ENCODE measurements around the gene DENND6A.

DNA sequence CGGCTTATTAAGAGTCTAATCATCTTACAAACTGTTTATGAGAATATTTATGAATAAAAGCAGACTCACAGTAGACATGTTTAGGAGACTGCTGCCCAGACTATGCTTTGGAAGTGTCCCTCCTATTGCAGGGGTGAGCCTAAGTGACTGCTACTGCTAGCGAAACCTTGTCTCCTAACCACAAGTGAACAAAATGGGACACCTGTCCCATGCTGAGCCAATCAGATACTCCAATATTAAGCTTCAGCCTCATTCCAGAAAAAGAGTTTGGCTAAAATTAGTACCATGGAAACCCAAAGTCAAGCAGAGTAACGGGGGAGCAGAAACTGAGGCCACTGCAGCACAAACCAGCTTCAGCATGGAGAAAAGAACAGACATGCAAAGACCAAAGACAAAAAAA is 4.6 kb downstream of the DENND6A start:
- TF ChIP-seq, protein P1, sequence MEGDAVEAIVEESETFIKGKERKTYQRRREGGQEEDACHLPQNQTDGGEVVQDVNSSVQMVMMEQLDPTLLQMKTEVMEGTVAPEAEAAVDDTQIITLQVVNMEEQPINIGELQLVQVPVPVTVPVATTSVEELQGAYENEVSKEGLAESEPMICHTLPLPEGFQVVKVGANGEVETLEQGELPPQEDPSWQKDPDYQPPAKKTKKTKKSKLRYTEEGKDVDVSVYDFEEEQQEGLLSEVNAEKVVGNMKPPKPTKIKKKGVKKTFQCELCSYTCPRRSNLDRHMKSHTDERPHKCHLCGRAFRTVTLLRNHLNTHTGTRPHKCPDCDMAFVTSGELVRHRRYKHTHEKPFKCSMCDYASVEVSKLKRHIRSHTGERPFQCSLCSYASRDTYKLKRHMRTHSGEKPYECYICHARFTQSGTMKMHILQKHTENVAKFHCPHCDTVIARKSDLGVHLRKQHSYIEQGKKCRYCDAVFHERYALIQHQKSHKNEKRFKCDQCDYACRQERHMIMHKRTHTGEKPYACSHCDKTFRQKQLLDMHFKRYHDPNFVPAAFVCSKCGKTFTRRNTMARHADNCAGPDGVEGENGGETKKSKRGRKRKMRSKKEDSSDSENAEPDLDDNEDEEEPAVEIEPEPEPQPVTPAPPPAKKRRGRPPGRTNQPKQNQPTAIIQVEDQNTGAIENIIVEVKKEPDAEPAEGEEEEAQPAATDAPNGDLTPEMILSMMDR (IDR thresholded peaks at IDR 0.05), result no peak
- TF ChIP-seq POLR2A (IDR thresholded peaks at IDR 0.05), result no peak

All from body of pancreas (tissue), 4 donors.